SK-N-SH treated with all-trans-retinoic acid at 6 μM for 48 hours (cell line): ENCODE measurements around the gene USP36.

Experiments
- ARNTL ChIP-seq: fragments of 450-650 bp; formaldehyde crosslinking; IDR thresholded peaks from 2 replicates; pipeline ENCODE4 v1.5.0; 2020; ENCODE audit warnings: low read depth, mild to moderate bottlenecking, moderate library complexity, borderline replicate concordance
- BACH2 ChIP-seq: fragments of 250-450 bp; sonication (Bioruptor Pico); IDR thresholded peaks from 2 replicates; pipeline ENCODE4 v1.9.0; 2021; ENCODE audit warnings: mild to moderate bottlenecking, borderline replicate concordance
- CREB5 ChIP-seq: fragments of 250-450 bp; sonication (Bioruptor Pico); IDR thresholded peaks from 2 replicates; pipeline ENCODE4 v1.5.1; 2020; ENCODE audit warnings: low read depth, mild to moderate bottlenecking, moderate library complexity
- CSRNP3 ChIP-seq: fragments of 250-450 bp; sonication (Bioruptor Pico); IDR thresholded peaks from 2 replicates; pipeline ENCODE4 v1.5.1; 2021; ENCODE audit warnings: mild to moderate bottlenecking, moderate library complexity
- ISL1 ChIP-seq: fragments of 250-450 bp; sonication (Bioruptor Pico); IDR thresholded peaks from 2 replicates; pipeline ENCODE4 v2.1.2; 2022; ENCODE audit warnings: mild to moderate bottlenecking, moderate library complexity
- PATZ1 ChIP-seq: fragments of 250-450 bp; sonication (Bioruptor Pico); IDR thresholded peaks from 2 replicates; pipeline ENCODE4 v1.8.0; 2020; ENCODE audit warnings: mild to moderate bottlenecking, moderate library complexity, borderline replicate concordance
- PPARA ChIP-seq: fragments of 250-450 bp; sonication (Bioruptor Pico); IDR thresholded peaks from 2 replicates; pipeline ENCODE4 v1.5.0; 2020; ENCODE audit warnings: mild to moderate bottlenecking, borderline replicate concordance
- RARB ChIP-seq: fragments of 250-450 bp; sonication (Bioruptor Pico); IDR thresholded peaks from 2 replicates; pipeline ENCODE4 v1.8.0; 2021; ENCODE audit warnings: mild to moderate bottlenecking, moderate library complexity
- SNAI2 ChIP-seq: fragments of 250-450 bp; sonication (Bioruptor Pico); IDR thresholded peaks from 2 replicates; pipeline ENCODE4 v1.5.0; 2020; ENCODE audit warnings: mild to moderate bottlenecking, moderate library complexity
- TCF4 ChIP-seq: fragments of 250-450 bp; sonication (Bioruptor Pico); IDR thresholded peaks from 2 replicates; pipeline ENCODE4 v1.8.0; 2021; ENCODE audit warnings: mild to moderate bottlenecking, moderate library complexity, borderline replicate concordance
- TOX ChIP-seq: fragments of 250-450 bp; sonication (Bioruptor Pico); IDR thresholded peaks from 2 replicates; pipeline ENCODE4 v1.8.0; 2021; ENCODE audit warnings: mild to moderate bottlenecking, moderate library complexity, borderline replicate concordance
- TSHZ2 ChIP-seq: fragments of 250-450 bp; sonication (Bioruptor Pico); IDR thresholded peaks from 2 replicates; pipeline ENCODE4 v1.5.0; 2020; ENCODE audit warnings: mild to moderate bottlenecking, moderate library complexity
- ZFP3 ChIP-seq: fragments of 250-450 bp; sonication (Bioruptor Pico); IDR thresholded peaks from 2 replicates; pipeline ENCODE4 v1.5.0; 2020; ENCODE audit warnings: mild to moderate bottlenecking, moderate library complexity
- ZFP30 ChIP-seq: fragments of 450-650 bp; formaldehyde crosslinking; IDR thresholded peaks from 2 replicates; pipeline ENCODE4 v1.5.0; 2022; ENCODE audit warnings: mild to moderate bottlenecking, moderate library complexity

GRCh38 chr17:78806451-78806850 lies 34.2 kb downstream of the USP36 start:
- TF ChIP-seq SNAI2 (no peak), PATZ1 (CRISPR knock-in tag) (no peak), ZFP3 (CRISPR knock-in tag) (no peak), RARB (CRISPR knock-in tag) (no peak), BACH2 (no peak), ZFP30 (no peak), ARNTL (CRISPR knock-in tag) (no peak), CREB5 (CRISPR knock-in tag) (no peak), PPARA (CRISPR knock-in tag) (no peak), CSRNP3 (CRISPR knock-in tag) (no peak), TOX (no peak), TCF4 (CRISPR knock-in tag) (no peak), ISL1 (CRISPR knock-in tag) (no peak), TSHZ2 (no peak)
